GM12878 (cell line): ENCODE measurements around the gene SLC25A43. TPM values are rescaled to one million over a fixed set of nuclear protein-coding genes. Genes with fewer than 3 reads are reported as not detected.

Source experiments
- ATAC-seq: fragments of 200-7000 bp; cut with Tn5 transposase; 3 replicates; pipeline ENCODE4 v1.9.1; 2020; ENCODE audit warnings: mild to moderate bottlenecking, moderate library complexity
- BruUV-seq: library from RNA; stranded (reverse); fragments of 400-500 nt; replicated peaks from 2 replicates; lab custom pipeline; 2021; lab: Mats Ljungman, UMichigan
- CTCF ChIA-PET: fragments of 300-600 bp; sonication (Branson Sonifier 250); formaldehyde crosslinking; extraction: SDS; loops from one replicate; lab custom pipeline; 2021; ENCODE audit warnings: inconsistent platforms; lab: Yijun Ruan, JAX
- POLR2A ChIA-PET: fragments of 350-600 bp; formaldehyde crosslinking; extraction: SDS; loops from one replicate; lab custom pipeline; 2021; ENCODE audit warnings: inconsistent platforms; lab: Charles Lee
- RAD21 ChIA-PET: fragments of 300-600 bp; sonication (Branson Sonifier 250); formaldehyde crosslinking; loops from one replicate; lab custom pipeline; 2023; ENCODE audit warnings: antibody characterized with exemption; ENCODE audit not compliant: unreplicated experiment; lab: Charles Lee
- SMC1A ChIA-PET: fragments of 300-600 bp; sonication (Branson Sonifier 250); formaldehyde crosslinking; loops from one replicate; lab custom pipeline; 2023; ENCODE audit not compliant: unreplicated experiment, uncharacterized antibody; lab: Charles Lee
- DNase-seq: peaks from one replicate; pipeline ENCODE4 v3.0.0-alpha.2; 2011; ENCODE audit warnings: low read depth, low spot score
- FAIRE-seq: peaks from 3 replicates; lab custom pipeline; 2011; peaks lifted over from hg19 to GRCh38; lab: Jason Lieb, UNC
- H2AFZ ChIP-seq: 2 replicates; pipeline ENCODE4 v1.6.0; 2011; ENCODE audit warnings: low read depth, low read length, control low read depth; ENCODE audit not compliant: control insufficient read depth
- H3K27ac ChIP-seq: 2 replicates; pipeline ENCODE4 v1.5.1; 2011; ENCODE audit warnings: control low read depth; ENCODE audit not compliant: control insufficient read depth, insufficient read depth
- H3K27me3 ChIP-seq, 2 experiments: replicated peaks in 1 of 2; 2 replicates each; pipeline versions ENCODE4 v1.6.0 to v1.6.1; 2011; ENCODE audit warnings: low read length in 1 of 2; ENCODE audit not compliant: control insufficient read depth in 2 of 2, insufficient read depth in 2 of 2
- H3K36me3 ChIP-seq, 2 experiments: 2 replicates each; pipeline ENCODE4 v1.5.1; 2011; ENCODE audit warnings: low read length in 1 of 2; ENCODE audit not compliant: control insufficient read depth in 2 of 2, insufficient read depth in 2 of 2
- H3K4me1 ChIP-seq: 2 replicates; pipeline ENCODE4 v1.6.1; 2011; ENCODE audit warnings: mild to moderate bottlenecking, low read length, moderate library complexity, mixed read lengths; ENCODE audit not compliant: control insufficient read depth, insufficient read depth
- H3K4me2 ChIP-seq: 2 replicates; pipeline ENCODE4 v1.6.0; 2011; ENCODE audit warnings: control low read depth; ENCODE audit not compliant: control insufficient read depth, insufficient read depth
- H3K4me3 ChIP-seq: fragments of 200-600 bp; sonication (generic); 2 replicates; pipeline ENCODE4 v1.5.1; 2016
- H3K79me2 ChIP-seq: 2 replicates; pipeline ENCODE4 v1.6.0; 2011; ENCODE audit warnings: low read length; ENCODE audit not compliant: control insufficient read depth, insufficient read depth
- H3K9ac ChIP-seq: 2 replicates; pipeline ENCODE4 v1.8.0; 2011; ENCODE audit warnings: low read length, control low read depth, mixed read lengths; ENCODE audit not compliant: control insufficient read depth, insufficient read depth
- H3K9me3 ChIP-seq: replicated peaks from 3 replicates; pipeline ENCODE4 v1.5.1; 2011; ENCODE audit warnings: mild to moderate bottlenecking, low read length; ENCODE audit not compliant: control insufficient read depth, insufficient read depth
- H4K20me1 ChIP-seq: 2 replicates; pipeline ENCODE4 v1.6.0; 2011; ENCODE audit not compliant: control insufficient read depth, insufficient read depth
- IKZF1 ChIP-seq: fragments of 450-650 bp; conservative IDR thresholded peaks from 2 replicates; pipeline ENCODE4 v1.6.1; 2017; ENCODE audit warnings: antibody characterized with exemption, mild to moderate bottlenecking
- POLR2A ChIP-seq: IDR thresholded peaks from 2 replicates; pipeline ENCODE4 v1.6.1; 2011; ENCODE audit warnings: low read depth, mild to moderate bottlenecking, low read length
- POLR2AphosphoS5 ChIP-seq: IDR thresholded peaks from 2 replicates; pipeline ENCODE4 v1.6.1; 2011; ENCODE audit warnings: mild to moderate bottlenecking, low read length, inconsistent platforms
- RB1 ChIP-seq: fragments of 450-650 bp; formaldehyde crosslinking; IDR thresholded peaks from 2 replicates; pipeline ENCODE4 v1.6.1; 2017; ENCODE audit warnings: mild to moderate bottlenecking, borderline replicate concordance
- SUZ12 ChIP-seq: fragments of 200-600 bp; sonication (generic); IDR thresholded peaks from one replicate; pipeline ENCODE4 v1.6.1; 2018; ENCODE audit warnings: antibody characterized with exemption, mild to moderate bottlenecking; ENCODE audit not compliant: unreplicated experiment
- TCF7 ChIP-seq: IDR thresholded peaks from 2 replicates; pipeline ENCODE4 v1.6.1; 2014; ENCODE audit warnings: antibody characterized with exemption, borderline replicate concordance
- YY1 ChIP-seq: IDR thresholded peaks from 2 replicates; pipeline ENCODE4 v1.6.1; 2011; ENCODE audit warnings: low read depth, mild to moderate bottlenecking, low read length
- WGBS: methylation state at CpG from one replicate; pipeline ENCODE4 v1.1.6; 2016; ENCODE audit warnings: low lambda C conversion rate; ENCODE audit not compliant: insufficient replicate concordance, insufficient coverage; ENCODE audit errors: missing lambda C conversion rate; 5-methylcytosine and 5-hydroxymethylcytosine counted together
- in situ Hi-C: fragments of 300-500 bp; cut with MboI; formaldehyde crosslinking; loops from 9 replicates; pipeline ENCODE4 v1.14.3; 2018; ENCODE audit warnings: mixed read lengths
- intact Hi-C: fragments of 100-400 bp; cut with micrococcal nuclease; formaldehyde crosslinking; loops from one replicate; pipeline ENCODE4 v1.14.2; 2022; ENCODE audit not compliant: unreplicated experiment
- polyA plus RNA-seq, 11 experiments: library from polyadenylated mRNA; depleted of rRNA in 4 of 11; unstranded in 6 of 11; stranded (reverse) in 5 of 11; fragments of >200 nt; fragmentation: Nextera tagmentation in 4 of 11; fragmentation: Illumina TruSeq in 1 of 11; extraction: Ambion mirVana in 4 of 11; extraction: Trizol in 1 of 11; gene quantifications; 1 replicate in 1 of 11; 2 replicates in 10 of 11; pipeline versions ENCODE4 v1.2.1 to v1.2.3, GENCODE V29; 2011 to 2016; ENCODE audit warnings: inconsistent platforms in 2 of 11, missing spikeins in 2 of 11, low read depth in 1 of 11
- total RNA-seq, 4 experiments: library from RNA; depleted of rRNA in 3 of 4; stranded (reverse); fragments of >200 nt in 3 of 4; fragmentation: Illumina TruSeq in 1 of 4; extraction: Trizol in 1 of 4; gene quantifications; 2 replicates each; pipeline versions ENCODE4 v1.2.1 to v1.2.3, GENCODE V29; 2013 to 2021
- TF ChIP-seq, protein P1 (sequence below): IDR thresholded peaks from 2 replicates; pipeline ENCODE4 v1.6.1; 2011; ENCODE audit warnings: borderline replicate concordance, low read depth, mild to moderate bottlenecking, moderate library complexity, mixed read lengths, low read length; ENCODE audit not compliant: insufficient read depth; ENCODE audit errors: extremely low read length
- TF ChIP-seq, protein P2 (sequence below): IDR thresholded peaks from 2 replicates; pipeline ENCODE4 v1.6.1; 2012; ENCODE audit warnings: low read depth, low read length, improper control_type of control experiment
- TF ChIP-seq, protein P3 (sequence below): fragments of 450-650 bp; IDR thresholded peaks from 2 replicates; pipeline ENCODE4 v1.6.1; 2017; ENCODE audit warnings: mild to moderate bottlenecking
- TF ChIP-seq, protein P4 (sequence below): fragments of 450-650 bp; IDR thresholded peaks from 2 replicates; pipeline ENCODE4 v1.6.1; 2017; ENCODE audit warnings: mild to moderate bottlenecking, moderate library complexity

SLC25A43 gene
- total and polyA plus RNA-seq, 10 of the 15 experiments (the other 5 are each of a cell fraction or from before 2014, with no cell fraction given) = 2.5 to 13.5 (median 6.8) TPM

DNA sequence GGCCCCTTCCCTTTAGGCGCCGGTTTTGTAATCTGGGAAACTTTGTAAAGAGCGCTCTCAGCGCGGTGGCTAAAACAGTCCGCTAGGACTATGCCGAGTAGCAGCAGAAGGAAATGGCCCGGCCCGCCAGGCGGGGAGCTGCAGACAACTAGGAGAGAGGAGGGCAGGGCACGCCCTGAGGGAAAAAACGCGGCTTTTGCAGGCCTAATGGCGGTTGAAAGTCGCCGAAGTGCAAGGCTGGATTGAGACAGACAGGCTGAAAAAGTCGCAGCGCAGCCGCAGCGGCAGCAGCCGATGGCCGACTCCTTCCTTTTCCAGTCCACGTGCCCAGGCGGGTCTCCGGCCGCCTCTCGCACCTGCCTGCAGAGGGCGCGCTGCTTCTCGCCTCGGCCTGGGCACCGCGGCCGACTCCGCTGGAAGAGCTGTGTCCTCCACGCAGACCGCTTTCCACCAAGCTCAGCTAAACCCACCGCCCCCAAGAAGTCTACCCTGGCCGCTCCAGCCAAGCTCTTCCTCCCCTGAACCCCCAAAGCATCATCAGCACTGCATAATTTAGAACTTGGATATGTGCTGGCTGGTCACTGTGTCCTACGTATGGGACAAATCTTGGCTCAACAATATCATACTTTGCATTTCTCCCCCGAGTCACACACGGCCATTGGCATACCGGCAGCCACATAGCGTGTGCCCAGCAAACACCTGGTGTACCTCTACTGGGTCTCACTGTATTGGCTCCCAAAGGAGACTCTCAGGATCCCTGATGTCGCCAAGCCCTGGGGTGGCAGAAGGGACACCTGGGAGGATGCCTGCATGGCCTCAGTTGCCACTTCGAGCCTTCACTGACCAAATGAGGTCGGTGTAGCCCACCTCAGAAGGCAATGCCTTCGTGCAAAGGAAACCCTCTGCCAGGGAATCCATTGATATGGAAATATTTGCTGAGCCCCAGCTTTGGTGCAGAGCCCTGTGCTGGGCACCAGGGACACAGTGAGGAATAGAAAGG, 83.6 kb downstream of the SLC25A43 start:
- ChIA-PET SMC1A (interaction anchor here (1.1 to 1.7 kb wide), 3 partner anchors 9 to 12 kb away, joined by 3 to 4 read pairs (median 3); no protein-coding TSS in a partner anchor), CTCF (interaction anchor here (0.6 to 3.3 kb wide), 21 partner anchors 8 to 1001 kb away, joined by 3 to 15 read pairs (median 5); partner anchors contain the start of genes NKRF, SLC25A5 and UBE2A), POLR2A (interaction anchor here (0.6 to 1.0 kb wide), 2 partner anchors 15 to 117 kb away, joined by 3 read pairs; partner anchors contain the start of gene SLC25A5), RAD21 (interaction anchor here (0.8 to 2.5 kb wide), 4 partner anchors 8 to 34 kb away, joined by 3 to 10 read pairs (median 4); partner anchors contain the start of gene SLC25A5)
- BruUV-seq = no TSS peak
- H3K4me1 ChIP-seq = no peaks in the 10 kb centered on the region; the same call in 1 of the 2 replicates
- ATAC-seq = peak; percentile 90
- no peaks in the 10 kb centered on the region for H3K36me3 ChIP-seq
- H3K27ac ChIP-seq = no peak overlapping the region
- H3K27me3 ChIP-seq = no peaks in the 10 kb centered on the region
- in situ Hi-C loops (no loop called here), intact Hi-C loops (loop anchor here (10.0 kb wide), 1 partner anchor 402 kb away; no protein-coding TSS in a partner anchor)
- DNase-seq = no peak
- 24% methylated on average over 47 of the region's 48 CpGs for WGBS
- no peak overlapping the region; the same call in 1 of the 2 replicates for H3K4me3 ChIP-seq
- H4K20me1 ChIP-seq = no peaks in the 10 kb centered on the region
- H3K4me2 ChIP-seq = peak overlapping the region; percentile 55; the same call in 1 of the 2 replicates
- peak overlapping the region; percentile 50; the same call in 1 of the 2 replicates for H3K9ac ChIP-seq
- no peaks in the 10 kb centered on the region for H3K79me2 ChIP-seq
- H3K9me3 ChIP-seq = no peaks in the 10 kb centered on the region
- no peak for FAIRE-seq
- H2AFZ ChIP-seq = peak overlapping the region; percentile 82
- TF ChIP-seq, protein P1, sequence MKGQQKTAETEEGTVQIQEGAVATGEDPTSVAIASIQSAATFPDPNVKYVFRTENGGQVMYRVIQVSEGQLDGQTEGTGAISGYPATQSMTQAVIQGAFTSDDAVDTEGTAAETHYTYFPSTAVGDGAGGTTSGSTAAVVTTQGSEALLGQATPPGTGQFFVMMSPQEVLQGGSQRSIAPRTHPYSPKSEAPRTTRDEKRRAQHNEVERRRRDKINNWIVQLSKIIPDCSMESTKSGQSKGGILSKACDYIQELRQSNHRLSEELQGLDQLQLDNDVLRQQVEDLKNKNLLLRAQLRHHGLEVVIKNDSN = peak; percentile 59
- peak; percentile 73 for TF ChIP-seq YY1
- TF ChIP-seq, protein P2, sequence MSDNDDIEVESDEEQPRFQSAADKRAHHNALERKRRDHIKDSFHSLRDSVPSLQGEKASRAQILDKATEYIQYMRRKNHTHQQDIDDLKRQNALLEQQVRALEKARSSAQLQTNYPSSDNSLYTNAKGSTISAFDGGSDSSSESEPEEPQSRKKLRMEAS = peak; percentile 72; the same call in 1 of the 2 replicates
- TF ChIP-seq RB1 = peak; percentile 37; the same call in 1 of the 2 replicates
- TF ChIP-seq POLR2AphosphoS5 = no peak
- peak; percentile 39; the same call in 1 of the 2 replicates for TF ChIP-seq POLR2A
- no peak for TF ChIP-seq SUZ12
- TF ChIP-seq, protein P3, sequence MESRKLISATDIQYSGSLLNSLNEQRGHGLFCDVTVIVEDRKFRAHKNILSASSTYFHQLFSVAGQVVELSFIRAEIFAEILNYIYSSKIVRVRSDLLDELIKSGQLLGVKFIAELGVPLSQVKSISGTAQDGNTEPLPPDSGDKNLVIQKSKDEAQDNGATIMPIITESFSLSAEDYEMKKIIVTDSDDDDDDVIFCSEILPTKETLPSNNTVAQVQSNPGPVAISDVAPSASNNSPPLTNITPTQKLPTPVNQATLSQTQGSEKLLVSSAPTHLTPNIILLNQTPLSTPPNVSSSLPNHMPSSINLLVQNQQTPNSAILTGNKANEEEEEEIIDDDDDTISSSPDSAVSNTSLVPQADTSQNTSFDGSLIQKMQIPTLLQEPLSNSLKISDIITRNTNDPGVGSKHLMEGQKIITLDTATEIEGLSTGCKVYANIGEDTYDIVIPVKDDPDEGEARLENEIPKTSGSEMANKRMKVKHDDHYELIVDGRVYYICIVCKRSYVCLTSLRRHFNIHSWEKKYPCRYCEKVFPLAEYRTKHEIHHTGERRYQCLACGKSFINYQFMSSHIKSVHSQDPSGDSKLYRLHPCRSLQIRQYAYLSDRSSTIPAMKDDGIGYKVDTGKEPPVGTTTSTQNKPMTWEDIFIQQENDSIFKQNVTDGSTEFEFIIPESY = 0 out of 2 replicates have a peak, but pooled peaks have one; percentile 39
- TF ChIP-seq, protein P4, sequence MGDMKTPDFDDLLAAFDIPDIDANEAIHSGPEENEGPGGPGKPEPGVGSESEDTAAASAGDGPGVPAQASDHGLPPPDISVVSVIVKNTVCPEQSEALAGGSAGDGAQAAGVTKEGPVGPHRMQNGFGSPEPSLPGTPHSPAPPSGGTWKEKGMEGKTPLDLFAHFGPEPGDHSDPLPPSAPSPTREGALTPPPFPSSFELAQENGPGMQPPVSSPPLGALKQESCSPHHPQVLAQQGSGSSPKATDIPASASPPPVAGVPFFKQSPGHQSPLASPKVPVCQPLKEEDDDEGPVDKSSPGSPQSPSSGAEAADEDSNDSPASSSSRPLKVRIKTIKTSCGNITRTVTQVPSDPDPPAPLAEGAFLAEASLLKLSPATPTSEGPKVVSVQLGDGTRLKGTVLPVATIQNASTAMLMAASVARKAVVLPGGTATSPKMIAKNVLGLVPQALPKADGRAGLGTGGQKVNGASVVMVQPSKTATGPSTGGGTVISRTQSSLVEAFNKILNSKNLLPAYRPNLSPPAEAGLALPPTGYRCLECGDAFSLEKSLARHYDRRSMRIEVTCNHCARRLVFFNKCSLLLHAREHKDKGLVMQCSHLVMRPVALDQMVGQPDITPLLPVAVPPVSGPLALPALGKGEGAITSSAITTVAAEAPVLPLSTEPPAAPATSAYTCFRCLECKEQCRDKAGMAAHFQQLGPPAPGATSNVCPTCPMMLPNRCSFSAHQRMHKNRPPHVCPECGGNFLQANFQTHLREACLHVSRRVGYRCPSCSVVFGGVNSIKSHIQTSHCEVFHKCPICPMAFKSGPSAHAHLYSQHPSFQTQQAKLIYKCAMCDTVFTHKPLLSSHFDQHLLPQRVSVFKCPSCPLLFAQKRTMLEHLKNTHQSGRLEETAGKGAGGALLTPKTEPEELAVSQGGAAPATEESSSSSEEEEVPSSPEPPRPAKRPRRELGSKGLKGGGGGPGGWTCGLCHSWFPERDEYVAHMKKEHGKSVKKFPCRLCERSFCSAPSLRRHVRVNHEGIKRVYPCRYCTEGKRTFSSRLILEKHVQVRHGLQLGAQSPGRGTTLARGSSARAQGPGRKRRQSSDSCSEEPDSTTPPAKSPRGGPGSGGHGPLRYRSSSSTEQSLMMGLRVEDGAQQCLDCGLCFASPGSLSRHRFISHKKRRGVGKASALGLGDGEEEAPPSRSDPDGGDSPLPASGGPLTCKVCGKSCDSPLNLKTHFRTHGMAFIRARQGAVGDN = peak; percentile 50; the same call in 1 of the 2 replicates
- TF ChIP-seq TCF7 = no peak
- TF ChIP-seq IKZF1 = peak; percentile 41
